ENCODE results near the gene EIF4G3.

- no peak for TF ChIP-seq REST (IDR thresholded peaks at IDR 0.05; ENCODE audit: insufficient read depth in 1 of 2, low read depth in 2 of 2, low read length in 2 of 2)
- TF ChIP-seq POLR2AphosphoS5 (IDR thresholded peaks at IDR 0.05; ENCODE audit: low read depth, low read length) = no peak
- TF ChIP-seq FOXP2 (optimal IDR thresholded peaks at IDR 0.05; ENCODE audit: borderline replicate concordance, extremely low read depth, extremely low read length, insufficient read depth) = no peak
- TF ChIP-seq SIN3A (IDR thresholded peaks at IDR 0.05; ENCODE audit: borderline replicate concordance, insufficient read depth, low read length) = no peak
- TF ChIP-seq TAF1 (IDR thresholded peaks at IDR 0.05; ENCODE audit: borderline replicate concordance, insufficient read depth, low read length) = no peak
Observed at GRCh38 chr1:20982316-20982715, 194.4 kb downstream of the EIF4G3 start.
